IPS-NIHi11 (cell line): ENCODE results near the gene DIS3L2.

Source experiments
- DNase-seq: peaks from one replicate; pipeline ENCODE4 v3.0.0; 2012; ENCODE audit warnings: mixed read lengths, low spot score

DIS3L2 gene, protein sequence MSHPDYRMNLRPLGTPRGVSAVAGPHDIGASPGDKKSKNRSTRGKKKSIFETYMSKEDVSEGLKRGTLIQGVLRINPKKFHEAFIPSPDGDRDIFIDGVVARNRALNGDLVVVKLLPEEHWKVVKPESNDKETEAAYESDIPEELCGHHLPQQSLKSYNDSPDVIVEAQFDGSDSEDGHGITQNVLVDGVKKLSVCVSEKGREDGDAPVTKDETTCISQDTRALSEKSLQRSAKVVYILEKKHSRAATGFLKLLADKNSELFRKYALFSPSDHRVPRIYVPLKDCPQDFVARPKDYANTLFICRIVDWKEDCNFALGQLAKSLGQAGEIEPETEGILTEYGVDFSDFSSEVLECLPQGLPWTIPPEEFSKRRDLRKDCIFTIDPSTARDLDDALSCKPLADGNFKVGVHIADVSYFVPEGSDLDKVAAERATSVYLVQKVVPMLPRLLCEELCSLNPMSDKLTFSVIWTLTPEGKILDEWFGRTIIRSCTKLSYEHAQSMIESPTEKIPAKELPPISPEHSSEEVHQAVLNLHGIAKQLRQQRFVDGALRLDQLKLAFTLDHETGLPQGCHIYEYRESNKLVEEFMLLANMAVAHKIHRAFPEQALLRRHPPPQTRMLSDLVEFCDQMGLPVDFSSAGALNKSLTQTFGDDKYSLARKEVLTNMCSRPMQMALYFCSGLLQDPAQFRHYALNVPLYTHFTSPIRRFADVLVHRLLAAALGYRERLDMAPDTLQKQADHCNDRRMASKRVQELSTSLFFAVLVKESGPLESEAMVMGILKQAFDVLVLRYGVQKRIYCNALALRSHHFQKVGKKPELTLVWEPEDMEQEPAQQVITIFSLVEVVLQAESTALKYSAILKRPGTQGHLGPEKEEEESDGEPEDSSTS

DNA sequence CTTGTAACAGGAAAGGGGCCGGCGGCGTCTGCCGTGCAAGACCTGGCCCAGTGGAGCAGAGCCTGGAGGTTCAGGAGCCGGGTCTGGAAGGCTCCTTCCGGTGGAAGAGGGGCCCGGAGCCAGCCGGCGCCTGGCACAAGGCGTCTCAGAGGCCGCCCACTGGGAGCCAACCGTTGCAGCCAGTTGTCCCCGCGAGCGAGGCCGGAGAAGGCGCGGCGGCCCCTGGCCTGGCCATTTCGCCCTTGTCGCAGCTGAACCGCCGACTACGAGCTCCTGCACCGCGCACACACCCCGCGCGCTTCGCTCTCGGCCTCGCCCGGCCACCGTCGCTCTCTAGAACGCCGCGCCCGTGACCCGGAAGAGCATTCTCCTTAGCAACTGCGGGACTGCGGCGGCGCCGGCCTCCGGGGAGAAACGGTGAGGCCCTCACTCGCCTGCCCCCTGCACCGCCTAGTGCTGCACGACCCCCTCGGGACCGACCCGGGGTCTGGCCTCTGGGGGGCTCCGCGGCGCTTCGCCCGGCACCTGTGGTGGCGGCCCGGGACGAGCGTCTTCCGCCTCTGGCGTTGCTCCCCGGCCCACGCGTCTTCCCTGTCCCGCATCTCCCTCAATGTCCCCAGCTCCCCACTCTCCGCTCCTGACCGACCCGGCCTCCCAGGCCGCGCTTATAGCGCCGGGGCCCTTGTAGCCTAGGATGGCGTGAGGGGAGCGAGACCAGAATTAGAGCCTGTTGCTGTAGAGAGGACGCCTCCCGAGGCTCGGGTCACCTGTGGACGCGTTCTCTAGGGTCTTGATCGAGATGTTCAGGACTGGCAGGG is at the start of gene DIS3L2:
Gene DIS3L2 (plus strand): TSS at position 365 of the 818 bp plus-strand sequence. CDS start 53,215 bp downstream, outside the sequence.
- peak; percentile 93 for DNase-seq

DNA sequence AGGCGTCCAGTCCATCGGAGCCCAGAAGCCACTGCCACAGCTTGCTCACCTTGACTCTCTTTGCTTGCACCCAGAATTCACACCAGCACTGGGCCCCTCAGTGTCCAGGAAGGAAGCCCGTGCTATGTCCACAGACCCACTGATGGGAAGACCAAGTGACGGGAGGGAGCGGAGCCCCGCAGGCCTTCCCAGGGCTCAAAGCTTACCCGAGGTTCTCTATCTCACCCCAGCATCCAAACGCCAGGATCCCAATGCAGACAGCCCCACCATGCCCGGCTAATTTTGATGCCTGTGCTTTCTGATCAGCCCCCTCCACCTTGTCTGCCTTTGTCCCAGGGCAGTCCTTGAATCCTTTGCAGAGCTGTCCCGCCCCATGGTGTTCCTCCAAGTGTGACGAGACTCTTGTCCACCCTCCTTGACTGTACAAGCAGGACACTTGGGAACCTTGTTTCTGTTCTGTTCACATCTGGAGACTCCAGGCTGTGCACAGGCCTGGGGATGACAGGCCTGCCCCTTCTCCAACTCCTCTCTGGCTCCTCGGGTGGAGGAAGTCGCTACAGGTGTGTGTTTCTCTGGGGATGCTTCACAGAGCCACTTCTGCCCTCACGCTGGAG is 47.3 kb upstream of the DIS3L2 start:
- DNase-seq, result no peak

DNA sequence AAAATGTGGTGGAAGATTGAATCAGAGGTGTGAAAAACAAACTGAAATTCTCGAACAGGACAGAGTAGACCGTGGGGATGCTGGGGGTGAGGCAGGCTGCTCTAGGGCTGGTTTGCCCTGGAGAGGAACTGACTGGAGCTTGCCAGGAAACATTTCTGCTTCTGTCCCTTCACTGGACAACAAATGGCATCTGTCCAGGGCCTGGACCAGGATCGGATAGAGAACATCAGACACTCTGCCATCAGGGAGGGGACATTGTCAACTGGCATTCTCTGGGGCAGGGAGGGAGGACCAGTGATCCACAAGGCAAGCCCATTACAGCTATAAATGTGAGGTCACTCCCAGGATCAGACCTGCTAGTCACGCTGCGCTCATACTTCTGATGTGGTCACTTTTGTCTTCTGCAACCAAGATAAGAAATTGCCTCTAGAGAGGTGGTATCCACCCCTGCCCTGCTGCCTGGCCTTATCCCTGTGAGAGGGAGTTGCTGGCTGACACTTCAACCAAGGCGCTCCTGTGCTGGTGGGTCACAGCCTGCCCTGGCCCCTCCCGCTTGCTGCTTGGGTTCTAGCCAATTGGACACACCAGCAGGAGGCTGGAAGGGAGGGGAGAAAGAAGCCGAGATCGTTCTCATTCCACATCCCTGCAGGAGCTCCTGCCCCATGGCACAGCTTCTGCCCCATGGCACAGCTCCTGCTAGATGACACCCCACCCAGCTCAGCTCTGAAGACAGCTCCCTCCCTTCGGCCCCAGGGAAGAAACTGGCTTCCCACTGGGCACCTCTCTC is 44.0 kb upstream of the DIS3L2 start:
- DNase-seq, result peak; percentile 60

DNA sequence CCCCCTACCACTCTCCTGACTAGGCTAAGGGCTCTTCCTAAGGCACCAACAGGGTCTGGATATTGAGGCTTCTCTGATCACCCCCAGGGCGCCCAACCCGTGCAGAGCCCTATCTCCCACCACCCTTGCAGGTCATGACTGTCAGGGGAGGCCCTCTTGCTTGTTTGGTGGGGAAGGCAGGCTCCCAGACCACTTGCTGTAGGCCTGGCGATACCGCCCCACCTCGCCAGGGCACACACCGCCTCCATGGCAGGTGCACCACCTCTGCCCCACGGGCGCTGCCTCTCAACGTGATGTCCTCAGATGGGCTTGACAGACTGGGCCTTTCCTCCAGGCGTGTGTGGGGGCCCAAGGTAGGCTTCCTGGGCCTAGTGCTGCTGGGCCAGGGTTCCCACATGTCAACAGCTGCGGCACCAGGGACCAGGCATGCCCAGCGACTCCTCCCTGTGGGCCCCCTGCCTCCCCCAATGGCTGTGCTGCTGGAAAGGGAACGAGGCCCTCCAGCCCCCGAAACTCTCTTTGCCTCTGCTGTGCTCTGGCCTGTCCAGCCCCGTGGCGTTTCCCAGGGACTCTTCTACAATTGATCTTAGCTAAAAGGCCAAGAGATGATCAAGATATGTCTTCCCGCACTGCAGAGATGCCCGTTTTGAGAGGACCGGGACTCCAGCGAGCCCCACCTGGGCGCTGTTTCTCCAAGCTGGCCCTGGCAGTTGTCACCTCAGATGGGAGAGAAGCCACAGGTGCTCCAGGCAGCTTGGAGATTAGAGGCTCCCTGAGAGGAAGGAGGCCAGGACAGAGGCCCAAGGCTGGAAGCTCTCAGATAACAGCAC is 42.8 kb upstream of the DIS3L2 start:
- no peak for DNase-seq

DNA sequence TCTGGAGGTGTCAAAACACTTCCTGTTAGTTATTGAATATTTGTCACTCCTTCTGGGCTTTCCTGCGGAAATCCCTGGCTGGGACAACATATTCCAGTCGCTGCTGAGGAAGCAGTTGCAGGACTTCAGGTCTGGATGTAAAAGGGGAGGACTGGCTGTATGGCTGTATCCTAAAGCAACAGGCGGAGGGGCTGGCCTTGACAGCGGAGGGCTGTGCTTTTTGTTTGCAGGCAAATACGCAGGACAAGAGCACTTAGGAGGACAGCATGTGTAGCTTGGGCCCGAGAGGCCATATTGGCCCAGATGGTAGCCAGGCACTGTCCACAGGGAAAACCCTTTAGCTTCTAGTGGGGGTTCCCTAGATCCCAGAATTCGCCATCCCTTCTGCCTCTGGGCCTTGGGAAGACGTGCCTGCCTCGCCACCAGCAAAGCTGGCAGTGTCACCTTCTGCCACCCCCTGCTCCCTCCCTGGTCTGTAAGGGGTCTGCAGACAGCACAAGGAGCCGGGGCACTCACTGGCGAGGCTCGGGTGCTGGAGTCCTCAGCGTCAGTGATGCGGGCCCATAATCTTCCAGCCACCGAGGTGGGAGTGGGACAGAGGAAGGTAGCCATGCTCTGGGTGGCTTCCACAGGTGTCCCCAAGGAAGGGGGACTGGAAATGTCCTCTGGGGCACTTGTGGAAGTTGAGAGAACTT is 42.0 kb upstream of the DIS3L2 start:
- no peak for DNase-seq

DNA sequence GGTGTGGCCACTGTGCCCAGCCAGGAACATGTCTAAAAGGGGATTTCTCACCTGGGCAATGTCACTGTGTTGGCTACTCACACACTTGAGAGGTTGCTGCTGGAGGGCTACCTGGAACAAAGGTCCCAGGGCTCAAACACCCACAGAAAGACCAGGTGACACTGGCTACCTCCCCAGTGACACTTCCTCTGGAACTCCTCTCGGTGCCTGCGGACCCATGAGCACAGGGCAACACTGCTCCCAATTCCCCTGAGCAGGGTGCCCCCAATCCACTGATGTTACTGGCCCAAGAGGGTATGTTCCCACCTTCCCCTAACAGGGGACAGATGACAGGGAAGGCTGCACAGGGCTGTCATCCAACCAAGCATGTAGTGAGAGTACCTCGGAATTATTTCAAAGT is 41.1 kb upstream of the DIS3L2 start:
- no peak for DNase-seq

DNA sequence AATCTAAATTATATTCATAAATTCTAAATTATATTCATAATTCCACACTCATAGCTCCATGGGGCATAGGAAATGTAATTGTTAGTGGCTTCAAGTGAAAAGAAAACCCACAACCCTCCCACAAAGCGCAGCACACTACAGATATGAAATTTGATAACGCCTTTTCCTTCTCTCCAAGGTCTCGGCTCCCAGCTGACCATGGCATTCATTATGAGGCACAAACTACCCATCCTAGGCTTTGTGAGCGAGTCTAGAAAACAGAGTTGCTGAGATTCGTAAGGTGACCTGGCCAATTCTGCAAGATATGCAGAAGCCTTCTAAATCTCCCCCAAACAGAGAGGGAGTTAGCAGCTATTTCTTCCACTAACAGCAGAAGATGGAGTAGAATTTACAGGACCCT is 40.7 kb upstream of the DIS3L2 start:
- no peak for DNase-seq

DNA sequence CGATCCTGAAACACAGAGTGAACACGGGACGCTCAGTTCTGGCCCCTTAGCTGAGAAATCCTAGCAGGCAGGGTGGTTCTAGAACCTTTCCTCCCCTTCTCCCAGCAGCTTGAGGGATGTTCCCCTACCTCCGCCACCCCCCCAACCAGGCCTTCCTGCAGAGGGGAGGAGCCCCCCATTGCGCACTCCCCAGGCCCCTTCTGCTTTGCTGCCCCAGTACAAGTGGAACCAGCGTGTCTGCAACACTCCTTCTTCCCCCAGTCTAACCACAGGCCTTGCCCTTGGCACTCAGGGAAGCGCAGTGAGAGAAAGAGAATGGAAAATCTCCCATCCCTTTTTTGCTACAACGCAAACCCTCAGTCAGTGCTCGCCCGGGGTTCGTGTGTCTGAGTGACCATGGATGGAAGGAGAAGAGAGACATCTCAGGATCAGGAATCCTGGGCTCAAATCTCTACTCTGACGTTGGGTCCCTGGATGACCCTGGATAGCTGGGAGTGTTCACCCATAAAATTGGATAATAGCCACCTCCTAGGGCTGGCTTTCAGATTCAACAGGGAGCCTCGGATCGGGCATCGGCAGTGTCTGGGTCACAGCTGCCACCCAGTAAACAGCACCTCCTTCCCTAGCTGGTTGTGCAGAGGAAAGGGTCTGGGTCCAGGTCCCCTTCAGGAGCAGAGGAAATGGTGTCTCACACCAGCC is 39.1 kb upstream of the DIS3L2 start:
- no peak for DNase-seq

DNA sequence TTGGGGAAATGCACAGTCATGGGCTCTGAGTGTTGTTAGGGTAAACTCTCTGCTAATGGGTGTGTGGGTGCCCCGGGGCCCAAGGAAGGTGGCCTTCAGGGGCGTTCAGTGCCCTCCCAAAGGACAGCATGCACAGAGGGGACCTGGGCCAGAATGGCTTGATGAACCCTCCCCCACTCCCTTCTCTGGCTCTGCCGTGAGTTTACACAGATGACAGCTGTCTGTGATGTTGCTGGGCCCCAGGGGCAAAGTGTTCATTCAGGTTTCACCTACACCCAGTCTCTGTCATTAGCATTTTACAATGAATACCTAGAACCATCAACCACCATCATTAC is 38.5 kb upstream of the DIS3L2 start:
- DNase-seq, result no peak

DNA sequence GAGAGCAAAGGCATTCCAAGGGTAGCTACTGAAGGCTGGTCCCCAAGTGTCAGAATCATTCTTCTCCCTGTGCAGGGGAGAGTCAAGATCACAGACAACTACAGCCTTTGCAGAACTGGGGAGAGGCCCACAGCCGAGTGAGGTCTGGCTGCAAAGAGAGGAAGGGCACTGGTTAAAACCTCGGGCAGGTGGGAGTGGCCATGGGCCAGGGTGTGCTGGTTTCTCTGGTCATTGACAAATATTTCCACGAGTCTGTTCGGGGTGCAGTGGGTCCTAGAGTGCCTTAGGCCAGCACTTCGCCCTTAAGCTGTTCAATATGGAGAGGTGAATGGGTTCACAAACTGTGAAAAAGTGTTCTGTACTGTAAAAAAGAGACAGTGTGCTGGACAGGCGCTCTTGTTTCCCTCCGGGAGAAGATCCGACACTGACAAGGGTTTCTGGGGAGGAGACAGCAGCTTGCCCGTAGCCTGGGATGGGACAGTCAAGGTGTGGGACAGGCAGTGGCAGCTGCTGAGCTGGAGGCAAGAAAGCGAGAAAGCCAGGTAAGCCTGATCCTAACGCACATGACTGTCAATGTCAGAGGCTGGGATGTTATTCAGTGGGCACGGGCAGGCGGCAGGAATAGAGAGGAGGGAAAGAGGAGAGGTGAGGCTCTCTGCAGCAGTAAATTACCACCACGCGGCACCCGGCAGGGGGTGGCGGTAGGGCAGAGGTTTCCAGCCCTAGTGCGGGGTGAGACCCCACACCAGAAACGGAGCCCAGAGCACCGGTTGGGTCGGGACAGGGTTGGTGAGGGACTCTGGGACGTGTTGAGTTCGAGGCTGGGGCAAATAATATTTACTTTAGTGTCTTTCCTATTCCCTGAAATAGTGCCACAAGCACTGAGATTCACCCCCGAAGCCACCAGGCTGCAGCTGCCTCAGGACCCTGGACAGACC is 37.3 kb upstream of the DIS3L2 start:
- no peak for DNase-seq

DNA sequence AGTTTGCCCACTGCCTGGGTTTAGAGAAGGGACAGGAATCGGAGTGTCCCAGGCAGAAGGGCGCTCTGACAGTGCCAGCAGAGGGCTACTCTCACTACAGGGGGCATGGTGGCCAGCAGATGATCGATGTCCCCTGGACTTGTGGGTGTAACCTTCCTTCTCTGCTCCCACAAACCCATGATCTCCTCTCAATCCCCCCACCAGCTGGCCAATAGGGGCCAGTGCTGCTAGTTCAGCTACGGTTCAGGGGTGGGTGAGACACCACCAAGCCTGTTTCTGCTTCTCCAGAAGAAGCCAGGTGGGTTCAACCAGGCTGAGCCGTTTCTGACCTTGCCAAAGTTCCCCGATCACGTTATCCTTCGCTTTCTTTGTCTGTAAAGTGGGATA is 36.6 kb upstream of the DIS3L2 start:
- DNase-seq, result peak; percentile 49

DNA sequence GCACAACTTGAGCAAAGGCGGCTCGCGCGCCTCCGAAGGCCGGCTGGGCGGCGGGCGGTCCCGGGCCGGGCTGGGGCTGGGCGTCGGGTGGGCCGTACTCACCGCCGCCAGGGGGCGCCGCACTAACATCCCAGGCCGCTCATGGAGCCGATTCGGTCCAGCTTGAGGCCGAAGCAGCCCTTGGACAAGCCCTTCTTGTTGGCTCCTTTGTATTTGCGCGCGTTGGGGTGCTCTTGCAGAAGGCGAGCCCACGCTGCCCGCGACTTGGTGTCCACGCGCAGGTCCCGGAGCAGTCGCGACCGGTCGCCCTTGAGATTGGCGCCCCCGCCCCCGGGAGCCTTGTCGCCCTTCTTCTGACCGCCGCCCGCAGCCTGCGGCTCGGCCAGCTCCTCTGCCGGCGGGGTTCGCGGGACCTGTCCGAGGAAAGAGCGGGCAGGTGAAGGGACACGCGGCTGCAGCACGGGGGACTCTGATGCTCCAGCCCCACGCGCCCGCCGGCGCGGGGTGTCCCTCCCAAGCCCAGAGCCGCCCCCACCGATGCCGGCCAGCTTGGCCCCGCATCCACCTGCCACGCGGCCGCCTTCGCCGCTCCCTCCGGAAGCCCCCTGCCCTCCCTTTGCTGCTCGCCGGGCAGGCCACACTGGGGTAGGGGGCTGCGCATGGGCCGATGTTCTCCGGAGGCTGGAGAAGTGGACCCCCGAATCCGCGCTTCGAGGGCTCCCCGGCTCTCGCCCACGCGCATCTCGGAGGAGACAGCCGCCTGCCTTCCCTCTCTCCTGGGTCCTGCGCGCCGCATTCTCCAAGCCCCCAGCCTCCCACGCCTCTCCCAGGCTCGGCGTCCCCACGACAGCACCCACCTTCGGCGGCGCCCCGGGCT is 36.0 kb upstream of the DIS3L2 start:
- peak; percentile 94 for DNase-seq

DNA sequence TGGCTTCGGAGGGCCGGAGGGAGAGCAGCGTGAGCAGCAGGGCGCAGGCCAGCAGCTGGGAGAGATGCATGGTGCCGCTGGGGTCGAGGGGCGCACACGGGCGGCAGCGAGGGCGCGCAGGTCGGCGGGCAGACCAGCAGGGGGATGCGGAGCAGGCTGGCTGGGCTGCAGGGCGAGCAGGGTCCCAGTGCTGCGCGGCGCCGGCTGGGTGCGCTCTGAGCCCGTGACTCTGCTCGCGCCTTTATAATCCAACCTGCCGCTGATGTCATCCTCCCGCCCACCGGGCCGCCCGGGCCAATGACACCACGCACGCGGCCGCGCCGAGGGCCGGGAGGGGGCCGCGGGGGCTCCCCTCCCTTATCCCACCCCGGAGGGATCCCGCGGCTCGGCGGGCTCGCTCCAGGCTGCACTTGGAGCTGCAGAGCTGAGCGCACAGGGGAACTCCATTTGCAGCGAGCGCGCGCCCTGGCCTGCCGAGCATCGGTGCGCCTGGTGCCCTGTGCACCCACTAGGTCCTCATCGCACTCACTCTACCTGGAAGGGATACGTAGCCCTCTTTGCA is 35.3 kb upstream of the DIS3L2 start, which contains the start of gene NPPC:
Gene NPPC (minus strand): TSS at position 217 of the 562 bp plus-strand sequence. CDS start 147 bp downstream, at position 70.
- DNase-seq, result peak; percentile 89

DNA sequence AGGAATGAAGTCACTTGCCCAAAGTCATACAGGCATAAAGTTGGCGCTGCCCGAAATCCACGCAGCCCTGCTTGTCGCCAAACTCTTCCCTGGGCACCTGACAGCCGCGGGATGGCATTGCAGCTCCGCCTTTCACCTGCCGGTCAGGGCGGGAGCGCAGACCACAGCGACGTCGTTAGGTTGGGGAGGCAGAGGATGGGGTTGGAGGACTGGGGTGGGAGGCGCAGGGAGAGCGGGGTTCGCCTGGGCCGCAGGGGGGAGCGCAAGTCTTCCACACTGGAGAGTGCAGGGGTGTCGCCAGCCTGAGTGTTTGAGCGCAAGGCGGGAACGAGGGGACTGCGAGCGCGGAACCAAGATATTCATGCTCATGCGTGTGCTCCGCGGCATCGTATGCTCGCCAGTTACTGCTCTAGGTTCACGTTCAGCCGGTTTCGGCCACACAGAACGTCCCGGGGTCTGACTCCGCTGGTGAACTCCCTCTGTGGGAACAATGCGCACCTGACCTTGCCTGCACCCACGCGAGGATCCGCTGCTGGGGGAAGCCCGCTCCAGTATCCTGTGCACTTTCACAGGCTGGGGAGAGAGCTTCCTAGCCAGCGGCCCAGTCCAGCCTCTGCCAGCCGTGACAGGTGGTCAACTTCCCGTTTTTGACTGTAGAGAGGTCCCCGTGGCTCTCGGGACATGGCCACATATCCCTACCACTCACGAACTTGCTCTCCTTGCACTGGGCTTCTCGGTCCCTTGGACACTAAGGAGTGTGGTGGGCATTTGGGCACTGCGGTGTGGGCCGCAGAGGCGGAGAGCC is 34.5 kb upstream of the DIS3L2 start:
- peak; percentile 64 for DNase-seq

DNA sequence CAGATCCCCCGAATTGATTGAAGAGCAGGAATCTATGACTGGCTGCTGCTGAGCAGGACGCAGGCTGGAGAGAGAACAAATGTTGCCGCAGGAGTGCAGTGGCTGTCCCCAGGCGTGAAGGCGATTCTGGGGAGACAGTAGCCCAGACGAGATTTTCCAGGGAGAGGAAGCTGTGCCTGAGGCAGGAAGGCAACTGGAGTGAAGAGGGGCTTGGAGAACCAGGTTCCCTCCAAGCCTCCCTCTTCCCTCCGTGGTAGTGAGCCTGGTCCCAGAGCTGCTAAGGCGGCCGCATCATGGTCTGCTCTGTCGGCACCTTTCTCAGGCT is 34.0 kb upstream of the DIS3L2 start:
- no peak for DNase-seq

DNA sequence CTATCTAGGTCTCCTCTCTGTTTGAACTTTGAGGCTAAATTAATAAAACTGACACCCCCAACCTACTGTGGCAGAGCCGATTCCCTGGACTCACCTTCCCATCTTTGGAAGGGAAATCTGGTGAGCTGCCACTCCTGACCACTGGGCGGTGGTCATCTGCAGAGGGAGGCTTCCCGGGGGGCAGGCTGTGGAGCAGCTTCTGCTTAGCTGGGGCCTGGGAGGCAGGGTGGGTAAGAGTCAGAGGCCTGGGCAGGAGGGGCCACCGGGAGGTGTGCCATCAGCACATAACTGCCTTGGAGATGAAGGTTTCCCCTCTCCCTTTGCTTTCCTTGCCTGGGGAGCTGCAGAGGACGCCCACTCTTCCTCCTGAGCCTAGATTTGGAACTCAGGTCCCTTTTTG is 33.0 kb upstream of the DIS3L2 start:
- DNase-seq, result peak; percentile 50
